Medulla oblongata (tissue), 1 donor: ENCODE data around the gene PTTG1IP2.

Source experiments
- DNase-seq: peaks from one replicate; pipeline ENCODE4 v3.0.0-alpha.2; 2015; ENCODE audit errors: extremely low spot score

The PTTG1IP2 gene

DNA sequence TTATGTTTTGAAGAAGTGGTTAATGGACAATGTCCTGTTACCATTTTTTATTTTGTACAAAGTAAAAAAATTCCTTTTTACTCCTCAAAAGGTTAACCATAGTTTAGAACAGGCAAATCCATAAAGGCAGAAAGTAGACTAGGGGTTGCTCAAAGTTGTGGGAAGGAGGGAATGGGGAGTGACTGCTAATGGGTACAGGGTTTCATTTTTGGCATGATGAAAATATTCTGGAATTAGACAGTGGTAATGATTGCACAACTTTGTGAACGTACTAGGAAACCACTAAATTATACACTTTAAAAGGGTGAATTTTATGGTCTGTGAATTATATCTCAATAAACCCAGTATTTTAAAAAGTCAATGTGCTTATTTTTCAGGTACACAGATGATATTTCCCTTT is 91.3 kb downstream of the PTTG1IP2 start:
- no peak for DNase-seq
